Coronary artery (tissue), 2 donors: Measurements from ENCODE around the gene DAPK1.
A peak's percentile ranks its signal among the peaks of the same experiment; 100 is the strongest.

Experiments used
- DNase-seq: peaks from one replicate; pipeline ENCODE4 v3.0.0-alpha.2; 2017; ENCODE audit warnings: low spot score
- H3K27ac ChIP-seq, 2 donors: fragments of 200-600 bp; sonication (generic); one replicate each; pipeline ENCODE4 v1.5.1; 2016 to 2019
- H3K4me3 ChIP-seq: fragments of 200-600 bp; sonication (generic); 2 replicates; pipeline ENCODE4 v1.5.1; 2016; ENCODE audit warnings: mild to moderate bottlenecking, moderate library complexity
- TF ChIP-seq, protein P1 (sequence below): fragments of 200-600 bp; sonication (generic); IDR thresholded peaks from one replicate; pipeline ENCODE4 v1.5.1; 2019; ENCODE audit warnings: antibody characterized with exemption

DAPK1 gene

GRCh38 chr9:87685871-87686519 is 188.3 kb downstream of the DAPK1 start:
- Histone ChIP-seq H3K4me3 (no peak overlapping the region), H3K27ac (peak overlapping the region in 1 of 2 donors; percentile 71)
- DNase-seq = peak; percentile 57

GRCh38 chr9:87686520-87687090 is 188.9 kb downstream of the DAPK1 start:
- Histone ChIP-seq H3K4me3 (no peak overlapping the region), H3K27ac (peak overlapping the region in 1 of 2 donors; percentile 71)
- peak; percentile 53 for DNase-seq
- TF ChIP-seq, protein P1, sequence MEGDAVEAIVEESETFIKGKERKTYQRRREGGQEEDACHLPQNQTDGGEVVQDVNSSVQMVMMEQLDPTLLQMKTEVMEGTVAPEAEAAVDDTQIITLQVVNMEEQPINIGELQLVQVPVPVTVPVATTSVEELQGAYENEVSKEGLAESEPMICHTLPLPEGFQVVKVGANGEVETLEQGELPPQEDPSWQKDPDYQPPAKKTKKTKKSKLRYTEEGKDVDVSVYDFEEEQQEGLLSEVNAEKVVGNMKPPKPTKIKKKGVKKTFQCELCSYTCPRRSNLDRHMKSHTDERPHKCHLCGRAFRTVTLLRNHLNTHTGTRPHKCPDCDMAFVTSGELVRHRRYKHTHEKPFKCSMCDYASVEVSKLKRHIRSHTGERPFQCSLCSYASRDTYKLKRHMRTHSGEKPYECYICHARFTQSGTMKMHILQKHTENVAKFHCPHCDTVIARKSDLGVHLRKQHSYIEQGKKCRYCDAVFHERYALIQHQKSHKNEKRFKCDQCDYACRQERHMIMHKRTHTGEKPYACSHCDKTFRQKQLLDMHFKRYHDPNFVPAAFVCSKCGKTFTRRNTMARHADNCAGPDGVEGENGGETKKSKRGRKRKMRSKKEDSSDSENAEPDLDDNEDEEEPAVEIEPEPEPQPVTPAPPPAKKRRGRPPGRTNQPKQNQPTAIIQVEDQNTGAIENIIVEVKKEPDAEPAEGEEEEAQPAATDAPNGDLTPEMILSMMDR = no peak

More at GRCh38 chr9:87685871-87686519, 188.3 kb downstream of the DAPK1 start:
- TF ChIP-seq, protein P1 = no peak

- DNase-seq = no peak
- TF ChIP-seq, protein P1 = no peak
- Histone ChIP-seq H3K27ac (no peak overlapping the region), H3K4me3 (no peak overlapping the region)
Measured at GRCh38 chr9:87687207-87687606, 189.5 kb downstream of the DAPK1 start.

GRCh38 chr9:87694236-87694755 is 196.6 kb downstream of the DAPK1 start:
- TF ChIP-seq, protein P1 = no peak
- Histone ChIP-seq H3K4me3 (no peak overlapping the region), H3K27ac (no peak overlapping the region)
- no peak for DNase-seq

DNA sequence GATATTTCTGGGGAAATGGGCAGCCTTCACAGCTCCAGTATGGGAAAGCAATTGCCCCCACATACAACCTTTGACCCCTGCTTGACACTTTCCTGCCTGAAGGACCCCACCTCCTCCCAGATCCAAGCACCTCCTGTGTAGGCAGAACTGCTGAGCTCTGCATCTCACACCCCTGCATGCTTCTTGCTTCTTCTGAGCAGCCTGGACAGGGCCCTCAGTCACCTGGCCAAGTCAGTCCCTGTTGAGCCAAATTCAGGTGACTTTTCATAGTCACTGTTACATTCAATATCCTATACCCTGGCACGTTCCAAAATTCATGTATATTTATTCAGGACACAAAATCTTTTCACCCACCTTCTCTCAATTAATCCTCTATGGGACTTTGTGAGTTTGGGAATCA is 197.9 kb downstream of the DAPK1 start:
- Histone ChIP-seq H3K27ac (no peak overlapping the region), H3K4me3 (no peak overlapping the region)
- DNase-seq = no peak
- TF ChIP-seq, protein P1 = no peak

DNA sequence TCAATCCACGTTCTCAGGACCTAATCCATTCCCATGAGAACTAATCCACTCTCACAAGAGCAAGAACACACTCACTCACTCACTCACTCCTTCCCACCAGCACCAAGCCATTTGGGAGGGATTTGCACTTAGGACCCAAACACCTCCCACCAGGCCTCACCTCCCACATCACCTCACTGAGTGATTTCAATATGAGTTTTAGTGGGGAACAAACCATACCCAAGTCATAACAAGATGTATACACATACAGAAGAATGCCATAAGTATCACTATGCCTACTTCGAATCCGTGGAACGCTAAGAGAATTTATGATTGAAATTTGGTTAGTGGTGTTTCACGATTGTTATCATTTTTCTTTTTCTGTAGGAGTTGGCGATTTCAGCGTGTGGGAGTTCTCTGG is 199.0 kb downstream of the DAPK1 start:
- DNase-seq = no peak
- TF ChIP-seq, protein P1 = no peak
- H3K27ac ChIP-seq = no peak overlapping the region
- H3K4me3 ChIP-seq = no peak overlapping the region
